Stomach (tissue), 4 donors: ENCODE measurements around the gene LOC128125822.

Experiments used
- CTCF ChIP-seq, 7 experiments: fragments of 450-650 bp in 4 of 7; fragments of 200-600 bp in 3 of 7; sonication (generic) in 3 of 7; IDR thresholded peaks; one replicate each; pipeline ENCODE4 v1.5.1; 2016 to 2019; ENCODE audit warnings: antibody characterized with exemption in 7 of 7, control low read depth in 2 of 7, mild to moderate bottlenecking in 1 of 7
- EP300 ChIP-seq: sonication (generic); formaldehyde crosslinking; IDR thresholded peaks from one replicate; pipeline ENCODE4 v1.6.1; 2017; ENCODE audit warnings: antibody characterized with exemption
- POLR2A ChIP-seq, 4 donors: fragments of 450-650 bp; IDR thresholded peaks; one replicate each; pipeline ENCODE4 v1.6.1; 2016; ENCODE audit warnings: antibody characterized with exemption in 4 of 4, control low read depth in 2 of 4, mild to moderate bottlenecking in 1 of 4, moderate library complexity in 1 of 4
- POLR2AphosphoS5 ChIP-seq, 3 donors: sonication (generic); formaldehyde crosslinking; IDR thresholded peaks; one replicate each; pipeline ENCODE4 v1.6.1; 2016; ENCODE audit warnings: antibody characterized with exemption in 3 of 3

- TF ChIP-seq POLR2AphosphoS5 (IDR thresholded peaks at IDR 0.05): peak; percentile 56 to 87 (median 85)
- peak in 1 of 7 experiments; percentile 26 for TF ChIP-seq CTCF (IDR thresholded peaks at IDR 0.05)
- peak in 2 of 4 donors; percentile 53 to 62 for TF ChIP-seq POLR2A (IDR thresholded peaks at IDR 0.05)
- TF ChIP-seq EP300: no peak
Observed at GRCh38 chr6:63573076-63573898, 1.0 kb downstream of the LOC128125822 start.
